ENCODE data around the gene PRC1.

DNA sequence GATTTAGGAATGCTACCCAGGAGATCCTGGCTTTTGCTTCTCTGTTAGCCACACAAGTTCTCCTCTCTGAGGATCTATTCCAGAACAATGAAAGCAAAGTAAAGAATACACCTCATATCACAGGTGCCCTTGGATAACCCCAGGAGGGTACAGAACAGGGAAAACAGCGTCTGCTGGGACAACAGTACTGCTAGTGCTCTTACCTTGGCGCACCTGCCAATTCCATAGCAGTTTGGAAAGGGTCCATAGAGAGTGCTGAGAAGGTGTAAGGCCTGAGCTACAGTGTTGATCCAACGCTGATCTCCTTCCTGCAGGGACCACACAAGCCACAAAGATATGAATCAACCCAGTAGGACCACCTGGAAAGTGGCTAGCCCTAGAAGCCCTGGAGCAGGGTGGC is 12.9 kb upstream of the PRC1 start:
- TF ChIP-seq, protein P1, sequence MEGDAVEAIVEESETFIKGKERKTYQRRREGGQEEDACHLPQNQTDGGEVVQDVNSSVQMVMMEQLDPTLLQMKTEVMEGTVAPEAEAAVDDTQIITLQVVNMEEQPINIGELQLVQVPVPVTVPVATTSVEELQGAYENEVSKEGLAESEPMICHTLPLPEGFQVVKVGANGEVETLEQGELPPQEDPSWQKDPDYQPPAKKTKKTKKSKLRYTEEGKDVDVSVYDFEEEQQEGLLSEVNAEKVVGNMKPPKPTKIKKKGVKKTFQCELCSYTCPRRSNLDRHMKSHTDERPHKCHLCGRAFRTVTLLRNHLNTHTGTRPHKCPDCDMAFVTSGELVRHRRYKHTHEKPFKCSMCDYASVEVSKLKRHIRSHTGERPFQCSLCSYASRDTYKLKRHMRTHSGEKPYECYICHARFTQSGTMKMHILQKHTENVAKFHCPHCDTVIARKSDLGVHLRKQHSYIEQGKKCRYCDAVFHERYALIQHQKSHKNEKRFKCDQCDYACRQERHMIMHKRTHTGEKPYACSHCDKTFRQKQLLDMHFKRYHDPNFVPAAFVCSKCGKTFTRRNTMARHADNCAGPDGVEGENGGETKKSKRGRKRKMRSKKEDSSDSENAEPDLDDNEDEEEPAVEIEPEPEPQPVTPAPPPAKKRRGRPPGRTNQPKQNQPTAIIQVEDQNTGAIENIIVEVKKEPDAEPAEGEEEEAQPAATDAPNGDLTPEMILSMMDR (IDR thresholded peaks at IDR 0.05) = no peak
- TF ChIP-seq POLR2A (IDR thresholded peaks at IDR 0.05) (no peak), EP300 (IDR thresholded peaks at IDR 0.05) (no peak)
